WTC11 (cell line): Measurements from ENCODE around the gene SPATA24. TPM values are rescaled to one million over a fixed set of nuclear protein-coding genes. Genes with fewer than 3 reads are reported as not detected.

Source experiments
- ATAC-seq: fragments of 200-7000 bp; cut with Tn5 transposase; 2 replicates; pipeline ENCODE4 v1.10.0; 2021; ENCODE audit warnings: mild to moderate bottlenecking, moderate library complexity
- CTCF ChIA-PET: fragments of 300-600 bp; sonication (Branson Sonifier 250); formaldehyde crosslinking; loops from one replicate; lab custom pipeline; 2021; ENCODE audit warnings: antibody characterized with exemption; lab: Charles Lee
- POLR2A ChIA-PET: fragments of 350-600 bp; sonication (Branson Sonifier 250); formaldehyde crosslinking; loops from one replicate; lab custom pipeline; 2021; ENCODE audit warnings: antibody characterized with exemption; lab: Charles Lee
- DNase-seq: peaks from one replicate; pipeline ENCODE4 v3.0.0; 2021; ENCODE audit warnings: low spot score
- H3K27ac Mint-ChIP-seq: 2 replicates; pipeline ENCODE4 v1.8.0; 2021; ENCODE audit warnings: mixed read lengths
- H3K27me3 Mint-ChIP-seq: 2 replicates; pipeline ENCODE4 v1.8.0; 2021; ENCODE audit warnings: low read depth, mild to moderate bottlenecking, moderate library complexity, mixed read lengths
- H3K36me3 Mint-ChIP-seq: 2 replicates; pipeline ENCODE4 v1.8.0; 2021; ENCODE audit warnings: mixed read lengths
- H3K4me1 Mint-ChIP-seq: 2 replicates; pipeline ENCODE4 v1.8.0; 2022; ENCODE audit warnings: mixed read lengths
- H3K4me3 Mint-ChIP-seq: 2 replicates; pipeline ENCODE4 v1.8.0; 2021; ENCODE audit warnings: mild to moderate bottlenecking, moderate library complexity, mixed read lengths
- H3K9me3 Mint-ChIP-seq: 2 replicates; pipeline ENCODE4 v1.8.0; 2021; ENCODE audit warnings: mixed read lengths
- ATF1 ChIP-seq: sonication (generic); formaldehyde crosslinking; IDR thresholded peaks from 2 replicates; pipeline ENCODE4 v1.8.1; 2023; ENCODE audit warnings: mild to moderate bottlenecking, moderate library complexity, missing genetic modification reagents
- CTCF ChIP-seq: fragments of 200-600 bp; IDR thresholded peaks from 2 replicates; pipeline ENCODE4 v1.8.0; 2022; ENCODE audit warnings: antibody characterized with exemption
- ELF4 ChIP-seq: sonication (generic); formaldehyde crosslinking; IDR thresholded peaks from 2 replicates; pipeline ENCODE4 v1.8.1; 2022; ENCODE audit warnings: low read depth, mild to moderate bottlenecking, moderate library complexity, missing genetic modification reagents
- FOXJ3 ChIP-seq: sonication (generic); formaldehyde crosslinking; IDR thresholded peaks from 2 replicates; pipeline ENCODE4 v1.9.0; 2021; ENCODE audit warnings: missing genetic modification reagents, mild to moderate bottlenecking, borderline replicate concordance
- FOXK1 ChIP-seq: sonication (generic); formaldehyde crosslinking; IDR thresholded peaks from 2 replicates; pipeline ENCODE4 v1.8.0; 2022; ENCODE audit warnings: mild to moderate bottlenecking, moderate library complexity, missing genetic modification reagents
- JAZF1 ChIP-seq: fragments of 250-450 bp; sonication (Bioruptor Pico); IDR thresholded peaks from 2 replicates; pipeline ENCODE4 v1.9.0; 2021; ENCODE audit warnings: moderate library complexity, mild to moderate bottlenecking, inconsistent platforms
- JUN ChIP-seq: sonication (generic); formaldehyde crosslinking; IDR thresholded peaks from 2 replicates; pipeline ENCODE4 v1.8.0; 2023; ENCODE audit warnings: mild to moderate bottlenecking, missing genetic modification reagents
- MAX ChIP-seq: sonication (generic); formaldehyde crosslinking; IDR thresholded peaks from 2 replicates; pipeline ENCODE4 v1.8.0; 2022; ENCODE audit warnings: mild to moderate bottlenecking, missing genetic modification reagents
- MLX ChIP-seq: sonication (generic); formaldehyde crosslinking; IDR thresholded peaks from 2 replicates; pipeline ENCODE4 v1.8.1; 2023; ENCODE audit warnings: mild to moderate bottlenecking, missing genetic modification reagents, moderate library complexity
- NFATC4 ChIP-seq: fragments of 250-450 bp; sonication (Bioruptor Pico); IDR thresholded peaks from 2 replicates; pipeline ENCODE4 v1.9.0; 2021; ENCODE audit warnings: mild to moderate bottlenecking
- NFE2L1 ChIP-seq: sonication (generic); formaldehyde crosslinking; IDR thresholded peaks from 2 replicates; pipeline ENCODE4 v1.8.1; 2023; ENCODE audit warnings: missing genetic modification reagents
- NR2C2 ChIP-seq: sonication (generic); formaldehyde crosslinking; IDR thresholded peaks from 2 replicates; pipeline ENCODE4 v1.8.0; 2022; ENCODE audit warnings: mild to moderate bottlenecking, missing genetic modification reagents
- NR3C1 ChIP-seq: sonication (generic); formaldehyde crosslinking; conservative IDR thresholded peaks from 2 replicates; pipeline ENCODE4 v1.8.1; 2023; ENCODE audit warnings: low read depth, mild to moderate bottlenecking, missing genetic modification reagents
- PREB ChIP-seq: sonication (generic); formaldehyde crosslinking; IDR thresholded peaks from 2 replicates; pipeline ENCODE4 v1.8.1; 2022; ENCODE audit warnings: mild to moderate bottlenecking, missing genetic modification reagents, moderate library complexity, borderline replicate concordance
- TP53 ChIP-seq: sonication (generic); formaldehyde crosslinking; IDR thresholded peaks from 2 replicates; pipeline ENCODE4 v1.8.1; 2023; ENCODE audit warnings: mild to moderate bottlenecking, missing genetic modification reagents
- ZBTB21 ChIP-seq: sonication (generic); formaldehyde crosslinking; IDR thresholded peaks from 2 replicates; pipeline ENCODE4 v1.8.1; 2023; ENCODE audit warnings: mild to moderate bottlenecking, missing genetic modification reagents, borderline replicate concordance
- ZNF121 ChIP-seq: sonication (generic); formaldehyde crosslinking; IDR thresholded peaks from 2 replicates; pipeline ENCODE4 v1.8.0; 2023; ENCODE audit warnings: missing genetic modification reagents
- ZNF281 ChIP-seq: sonication (generic); formaldehyde crosslinking; IDR thresholded peaks from 2 replicates; pipeline ENCODE4 v1.8.0; 2023; ENCODE audit warnings: mild to moderate bottlenecking, missing genetic modification reagents
- ZNF317 ChIP-seq: sonication (generic); formaldehyde crosslinking; IDR thresholded peaks from 2 replicates; pipeline ENCODE4 v1.8.1; 2023; ENCODE audit warnings: low read depth, mild to moderate bottlenecking, moderate library complexity, missing genetic modification reagents, borderline replicate concordance
- ZNF396 ChIP-seq: fragments of 250-450 bp; sonication (Bioruptor Pico); IDR thresholded peaks from 2 replicates; pipeline ENCODE4 v1.8.0; 2021; ENCODE audit warnings: mild to moderate bottlenecking, moderate library complexity, borderline replicate concordance
- ZNF671 ChIP-seq: fragments of 250-450 bp; sonication (Bioruptor Pico); IDR thresholded peaks from 2 replicates; pipeline ENCODE4 v1.8.0; 2021; ENCODE audit warnings: mild to moderate bottlenecking
- ZSCAN18 ChIP-seq: fragments of 250-450 bp; sonication (Bioruptor Pico); IDR thresholded peaks from 2 replicates; pipeline ENCODE4 v2.1.2; 2022; ENCODE audit warnings: mild to moderate bottlenecking, moderate library complexity
- total RNA-seq: library from RNA; stranded (reverse); gene quantifications from 3 replicates; pipeline ENCODE4 v1.2.3, GENCODE V29; 2021

SPATA24 gene
- total RNA-seq, 1 experiment from 2014 or later, result 13.2 TPM

GRCh38 chr5:139435676-139436075, 31.8 kb upstream of the SPATA24 start:
- H3K27ac Mint-ChIP-seq, result no peak overlapping the region
- H3K9me3 Mint-ChIP-seq, result no peaks in the 10 kb centered on the region
- ChIA-PET CTCF (no interaction called here), POLR2A (no interaction called here)
- DNase-seq (no peak), ATAC-seq (no peak)
- TF ChIP-seq FOXJ3 (CRISPR knock-in tag), result no peak
- no peak for TF ChIP-seq JUN
- TF ChIP-seq ZSCAN18 (CRISPR knock-in tag), result no peak
- TF ChIP-seq NR2C2 (CRISPR knock-in tag), result no peak
- TF ChIP-seq ATF1 (CRISPR knock-in tag), result no peak
- peaks cover 6% of the 10 kb centered on the region; the same call in 1 of the 2 replicates for H3K36me3 Mint-ChIP-seq
- H3K4me3 Mint-ChIP-seq, result no peak overlapping the region
- H3K4me1 Mint-ChIP-seq, result peaks cover 25% of the 10 kb centered on the region
- H3K27me3 Mint-ChIP-seq, result no peaks in the 10 kb centered on the region

- ATAC-seq (no peak), DNase-seq (no peak)
- no peak for TF ChIP-seq ELF4 (CRISPR knock-in tag)
- TF ChIP-seq ZNF671, result no peak
- no peak for TF ChIP-seq MLX (CRISPR knock-in tag)
- TF ChIP-seq JAZF1 (CRISPR knock-in tag), result no peak
- no peak for TF ChIP-seq ZNF121
- no peak for TF ChIP-seq MAX (CRISPR knock-in tag)
- no peak for TF ChIP-seq NFATC4 (CRISPR knock-in tag)
- TF ChIP-seq TP53 (CRISPR knock-in tag), result no peak
- POLR2A ChIA-PET, result no interaction called here
- H3K9me3 Mint-ChIP-seq, result no peaks in the 10 kb centered on the region
- no peak overlapping the region for H3K4me3 Mint-ChIP-seq
- no peak overlapping the region for H3K27ac Mint-ChIP-seq
- peaks cover 16% of the 10 kb centered on the region for H3K36me3 Mint-ChIP-seq
- H3K4me1 Mint-ChIP-seq, result no peaks in the 10 kb centered on the region
- CTCF ChIA-PET, result interaction anchor here (2.4 kb wide), 1 partner anchor 9 kb away, joined by 8 read pairs; no protein-coding TSS in a partner anchor
- H3K27me3 Mint-ChIP-seq, result no peaks in the 10 kb centered on the region
Measured at GRCh38 chr5:139431706-139432105, 27.8 kb upstream of the SPATA24 start.

- H3K4me1 Mint-ChIP-seq, result no peaks in the 10 kb centered on the region
- no peak overlapping the region for H3K27ac Mint-ChIP-seq
- ATAC-seq, result no peak
- no peak overlapping the region for H3K4me3 Mint-ChIP-seq
- H3K36me3 Mint-ChIP-seq, result peaks cover 20% of the 10 kb centered on the region
- ChIA-PET CTCF (no interaction called here), POLR2A (interaction anchor here (0.5 to 1.2 kb wide), 2 partner anchors 9 to 93 kb away, joined by 4 to 5 read pairs; partner anchors contain the start of gene DNAJC18)
- DNase-seq, result no peak
- TF ChIP-seq ZBTB21 (CRISPR knock-in tag) (no peak), PREB (CRISPR knock-in tag) (no peak)
- H3K9me3 Mint-ChIP-seq, result no peaks in the 10 kb centered on the region
- H3K27me3 Mint-ChIP-seq, result no peaks in the 10 kb centered on the region
Measured at GRCh38 chr5:139430015-139430414, 26.1 kb upstream of the SPATA24 start.

GRCh38 chr5:139426203-139426885, 22.5 kb upstream of the SPATA24 start:
- Mint-ChIP-seq H3K4me1 (no peaks in the 10 kb centered on the region), H3K9me3 (no peaks in the 10 kb centered on the region), H3K4me3 (no peak overlapping the region), H3K36me3 (peaks cover 31% of the 10 kb centered on the region), H3K27ac (0 out of 2 replicates have a peak overlapping the region, but pooled peaks have one; percentile 19), H3K27me3 (no peaks in the 10 kb centered on the region)
- TF ChIP-seq ZNF396 (no peak), FOXK1 (CRISPR knock-in tag) (no peak), CTCF (no peak), NFE2L1 (no peak), ZNF281 (CRISPR knock-in tag) (no peak), ZNF317 (CRISPR knock-in tag) (no peak), NR3C1 (CRISPR knock-in tag) (no peak), ATF1 (CRISPR knock-in tag) (no peak)
- DNase-seq (no peak), ATAC-seq (no peak)
- ChIA-PET CTCF (interaction anchor here (9.6 kb wide), 1 partner anchor 89 kb away, joined by 208 read pairs; no protein-coding TSS in a partner anchor), POLR2A (no interaction called here)
